Type B pancreatic cell (in vitro differentiated cells): ENCODE data around the gene OPHN1. TPM values are rescaled to one million over a fixed set of nuclear protein-coding genes. Genes with fewer than 3 reads are reported as not detected.

ENCODE experiments used
- DNase-seq: peaks from one replicate; pipeline ENCODE4 v3.0.0; 2021; ENCODE audit warnings: mixed read lengths; ENCODE audit not compliant: unreplicated experiment; ENCODE audit errors: extremely low spot score
- H3K27ac Mint-ChIP-seq: 2 replicates; pipeline ENCODE4 v1.8.0; 2021; ENCODE audit warnings: mild to moderate bottlenecking, mixed read lengths
- H3K27me3 Mint-ChIP-seq: 2 replicates; pipeline ENCODE4 v1.8.0; 2021; ENCODE audit warnings: mixed read lengths
- H3K36me3 Mint-ChIP-seq: 2 replicates; pipeline ENCODE4 v1.8.0; 2021; ENCODE audit warnings: mixed read lengths
- H3K4me1 Mint-ChIP-seq: one replicate; pipeline ENCODE4 v1.8.0; 2021; ENCODE audit warnings: mixed read lengths; ENCODE audit not compliant: unreplicated experiment
- H3K4me3 Mint-ChIP-seq: 2 replicates; pipeline ENCODE4 v1.8.0; 2021; ENCODE audit warnings: mild to moderate bottlenecking, mixed read lengths
- H3K9me3 Mint-ChIP-seq: 2 replicates; pipeline ENCODE4 v1.8.0; 2021; ENCODE audit warnings: mixed read lengths
- CTCF ChIP-seq: fragments of 200-600 bp; sonication (generic); conservative IDR thresholded peaks from 2 replicates; pipeline ENCODE4 v1.5.0; 2021; ENCODE audit warnings: antibody characterized with exemption, mild to moderate bottlenecking
- total RNA-seq: library from RNA; stranded (reverse); gene quantifications from 2 replicates; pipeline ENCODE4 v1.2.1, GENCODE V29; 2021; ENCODE audit warnings: low replicate concordance

Gene OPHN1
- total RNA-seq, 1 donor from 2014 or later: 7.4 TPM

- H3K4me3 Mint-ChIP-seq: no peak overlapping the region
- no peaks in the 10 kb centered on the region for H3K27me3 Mint-ChIP-seq
- no peaks in the 10 kb centered on the region for H3K4me1 Mint-ChIP-seq
- no peak overlapping the region for H3K27ac Mint-ChIP-seq
- H3K36me3 Mint-ChIP-seq: no peaks in the 10 kb centered on the region
- no peak for DNase-seq
- no peaks in the 10 kb centered on the region for H3K9me3 Mint-ChIP-seq
- TF ChIP-seq CTCF: no peak
These were observed 125.5 kb downstream of the OPHN1 start for GRCh38 chrX:68307769-68308168.

GRCh38 chrX:68304602-68305001 is 128.7 kb downstream of the OPHN1 start:
- peaks cover 4% of the 10 kb centered on the region for H3K36me3 Mint-ChIP-seq
- H3K27me3 Mint-ChIP-seq: no peaks in the 10 kb centered on the region

DNA sequence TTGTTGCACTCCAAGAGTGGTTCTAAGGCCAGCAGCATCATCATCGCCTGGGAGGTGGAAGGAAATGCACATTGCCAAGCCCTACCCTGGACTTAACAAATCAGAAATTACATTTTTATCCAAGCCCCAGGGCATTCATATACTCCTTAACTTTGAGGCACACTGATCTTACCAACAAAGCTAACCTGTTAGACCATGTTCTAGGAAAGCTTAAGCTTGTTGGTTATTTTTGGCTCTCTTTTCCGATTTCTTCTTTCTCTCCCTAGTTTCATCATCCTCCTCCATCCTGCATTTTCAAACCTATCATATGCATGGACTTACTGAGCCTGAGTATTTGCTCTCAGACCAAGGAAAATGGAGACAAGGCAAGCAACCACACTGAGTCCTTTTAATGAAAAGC is 133.4 kb downstream of the OPHN1 start:
- H3K27me3 Mint-ChIP-seq: no peaks in the 10 kb centered on the region

More at GRCh38 chrX:68304602-68305001, 128.7 kb downstream of the OPHN1 start:
- H3K4me3 Mint-ChIP-seq: no peak overlapping the region
- H3K9me3 Mint-ChIP-seq: peaks cover 3% of the 10 kb centered on the region
- no peak for TF ChIP-seq CTCF
- no peaks in the 10 kb centered on the region for H3K4me1 Mint-ChIP-seq
- no peak for DNase-seq
- no peak overlapping the region for H3K27ac Mint-ChIP-seq

GRCh38 chrX:68292471-68292870 is 140.8 kb downstream of the OPHN1 start:
- H3K4me1 Mint-ChIP-seq: no peaks in the 10 kb centered on the region
- H3K36me3 Mint-ChIP-seq: no peaks in the 10 kb centered on the region
- no peaks in the 10 kb centered on the region for H3K27me3 Mint-ChIP-seq
- no peak for DNase-seq
- TF ChIP-seq CTCF: no peak
- no peaks in the 10 kb centered on the region for H3K9me3 Mint-ChIP-seq
- no peak overlapping the region for H3K4me3 Mint-ChIP-seq
- H3K27ac Mint-ChIP-seq: no peak overlapping the region

More for the DNA sequence above, 133.4 kb downstream of the OPHN1 start:
- TF ChIP-seq CTCF: no peak
- DNase-seq: no peak
- peaks cover 4% of the 10 kb centered on the region for H3K36me3 Mint-ChIP-seq
- H3K4me3 Mint-ChIP-seq: no peak overlapping the region
- no peaks in the 10 kb centered on the region for H3K4me1 Mint-ChIP-seq
- H3K27ac Mint-ChIP-seq: no peak overlapping the region
- peaks cover 3% of the 10 kb centered on the region for H3K9me3 Mint-ChIP-seq

- no peaks in the 10 kb centered on the region for H3K4me1 Mint-ChIP-seq
- no peak for DNase-seq
- no peaks in the 10 kb centered on the region for H3K36me3 Mint-ChIP-seq
- H3K27ac Mint-ChIP-seq: no peak overlapping the region
- H3K4me3 Mint-ChIP-seq: no peak overlapping the region
- no peaks in the 10 kb centered on the region for H3K9me3 Mint-ChIP-seq
- TF ChIP-seq CTCF: no peak
- no peaks in the 10 kb centered on the region for H3K27me3 Mint-ChIP-seq
These were observed 145.2 kb downstream of the OPHN1 start for GRCh38 chrX:68288127-68288526.

- H3K36me3 Mint-ChIP-seq: no peaks in the 10 kb centered on the region
- H3K4me3 Mint-ChIP-seq: no peak overlapping the region
- H3K9me3 Mint-ChIP-seq: no peaks in the 10 kb centered on the region
- H3K4me1 Mint-ChIP-seq: no peaks in the 10 kb centered on the region
- H3K27ac Mint-ChIP-seq: no peak overlapping the region
- no peak for TF ChIP-seq CTCF
- no peak for DNase-seq
- H3K27me3 Mint-ChIP-seq: no peaks in the 10 kb centered on the region
These were observed 145.9 kb downstream of the OPHN1 start for GRCh38 chrX:68287419-68287818.
